Activated gamma-delta T cell (primary cell): ENCODE measurements around the gene SPECC1L.

Source experiments
- DNase-seq: peaks from one replicate; lab custom pipeline; 2025; lab: John Stamatoyannopoulos, UW

Gene SPECC1L

GRCh38 chr22:24361976-24362646 is 91.5 kb downstream of the SPECC1L start:
- no peak for DNase-seq

- DNase-seq, result no peak
Observed at GRCh38 chr22:24363243-24363642, 92.6 kb downstream of the SPECC1L start.

- DNase-seq, result no peak
Observed at GRCh38 chr22:24366701-24367100, 96.1 kb downstream of the SPECC1L start.

- no peak for DNase-seq
Observed at GRCh38 chr22:24367841-24368240, 97.2 kb downstream of the SPECC1L start.

- DNase-seq, result no peak
Observed at GRCh38 chr22:24370401-24370800, 99.8 kb downstream of the SPECC1L start.

GRCh38 chr22:24376002-24376401 is 105.4 kb downstream of the SPECC1L start:
- DNase-seq, result no peak

GRCh38 chr22:24376586-24376985 is 106.0 kb downstream of the SPECC1L start:
- no peak for DNase-seq

GRCh38 chr22:24379536-24379935 is 108.9 kb downstream of the SPECC1L start:
- DNase-seq, result no peak

- DNase-seq, result no peak
Observed at GRCh38 chr22:24380220-24380904, 109.7 kb downstream of the SPECC1L start.

GRCh38 chr22:24380905-24381230 is 110.2 kb downstream of the SPECC1L start:
- DNase-seq, result no peak

- DNase-seq, result no peak
Observed at GRCh38 chr22:24383061-24383460, 112.4 kb downstream of the SPECC1L start.

- DNase-seq, result no peak
Observed at GRCh38 chr22:24384131-24384530, 113.5 kb downstream of the SPECC1L start.

- no peak for DNase-seq
Observed at GRCh38 chr22:24386937-24387471, 116.4 kb downstream of the SPECC1L start.

GRCh38 chr22:24389680-24390079 is 119.0 kb downstream of the SPECC1L start:
- no peak for DNase-seq

GRCh38 chr22:24390156-24390555 is 119.5 kb downstream of the SPECC1L start:
- no peak for DNase-seq

GRCh38 chr22:24390576-24390975 is 119.9 kb downstream of the SPECC1L start:
- DNase-seq, result no peak

- DNase-seq, result no peak
Observed at GRCh38 chr22:24391836-24392217, 121.2 kb downstream of the SPECC1L start.

GRCh38 chr22:24392218-24392931 is 121.7 kb downstream of the SPECC1L start:
- no peak for DNase-seq

GRCh38 chr22:24393012-24393559 is 122.5 kb downstream of the SPECC1L start:
- no peak for DNase-seq

- no peak for DNase-seq
Observed at GRCh38 chr22:24393848-24394247, 123.2 kb downstream of the SPECC1L start.

GRCh38 chr22:24394254-24394653 is 123.6 kb downstream of the SPECC1L start:
- DNase-seq, result no peak

- no peak for DNase-seq
Observed at GRCh38 chr22:24398409-24398808, 127.8 kb downstream of the SPECC1L start.
